ENCODE measurements around the gene EEFSEC.

Gene EEFSEC

DNA sequence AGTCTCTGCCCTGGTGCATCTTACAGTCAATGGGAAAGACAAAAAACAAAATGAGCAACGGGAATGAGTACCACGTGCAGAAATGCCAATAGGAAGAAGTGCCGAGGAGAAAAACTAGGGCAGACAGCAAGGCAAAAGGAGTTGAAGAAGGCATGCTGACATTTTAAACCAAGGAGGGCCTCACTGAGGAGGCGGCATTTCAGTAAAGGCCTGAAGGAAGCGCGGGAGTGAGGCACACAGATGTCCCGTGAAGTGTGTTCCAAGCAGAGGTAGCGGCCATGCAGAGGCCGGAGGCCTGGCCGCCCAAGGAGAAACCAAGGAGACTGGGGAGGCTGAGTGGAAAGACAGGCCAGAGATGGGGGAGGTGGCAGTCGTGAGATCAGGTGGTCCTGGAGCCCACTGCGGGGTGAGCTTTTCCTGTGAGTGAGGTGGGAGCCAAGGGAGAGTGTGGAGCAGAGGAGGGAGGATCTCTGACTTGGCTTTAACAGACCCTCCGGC lies 278.6 kb downstream of the EEFSEC start:
- 0 out of 2 replicates have a peak overlapping the region, but pooled peaks have one; percentile 73 for H3K9ac ChIP-seq (ENCODE audit: low read depth, low read length)

DNA sequence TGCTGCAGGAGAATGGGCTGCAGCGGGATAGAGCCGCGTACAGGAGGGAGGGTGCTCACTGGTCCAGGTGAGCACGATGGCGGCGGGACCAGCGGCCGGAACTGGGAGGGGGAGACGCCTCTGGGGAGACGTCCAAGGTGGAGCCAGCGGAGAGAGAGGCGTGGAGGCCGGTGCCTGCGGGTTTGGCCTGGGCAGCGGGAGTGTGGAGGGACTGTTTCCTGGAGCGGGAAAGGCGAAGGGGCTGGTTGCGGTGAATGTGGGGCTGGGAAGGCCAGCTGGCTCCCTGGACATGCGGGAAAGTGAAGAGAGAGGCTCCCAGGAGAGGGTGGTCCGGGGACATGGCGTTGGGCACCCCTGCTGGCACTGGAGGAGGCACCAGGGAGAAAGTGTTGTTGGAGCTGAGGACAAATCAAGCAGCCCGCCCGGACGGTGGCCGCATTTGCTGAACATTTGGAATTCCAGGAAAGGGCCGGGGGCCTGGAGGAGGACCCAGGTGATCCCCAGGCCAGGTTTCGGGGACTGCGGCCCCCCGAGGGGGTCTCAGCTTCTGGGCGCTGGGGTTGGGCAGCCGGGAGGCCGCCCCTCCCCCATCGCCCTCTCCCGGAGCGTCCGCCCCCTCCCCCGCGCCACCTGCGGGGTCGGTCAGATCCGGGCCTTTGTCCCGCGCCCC lies 279.2 kb downstream of the EEFSEC start:
- Histone ChIP-seq H3K9me3 (ENCODE audit: control insufficient read depth, insufficient read depth, low read length) (no peaks in the 10 kb centered on the region), H3K27me3 (ENCODE audit: control insufficient read depth, insufficient read depth, low read length) (peaks cover 84% of the 10 kb centered on the region), H3K4me1 (ENCODE audit: control insufficient read depth, insufficient read depth, low read length) (peaks cover 46% of the 10 kb centered on the region), H3K9ac (ENCODE audit: low read depth, low read length) (peak overlapping the region; percentile 73), H3K4me3 (ENCODE audit: low read depth, low read length) (peak overlapping the region; percentile 65), H3K27ac (ENCODE audit: low read depth, low read length) (no peak overlapping the region), H3K36me3 (ENCODE audit: control insufficient read depth, insufficient read depth, low read length) (no peaks in the 10 kb centered on the region)

More for the DNA sequence above, 278.6 kb downstream of the EEFSEC start:
- Histone ChIP-seq H3K4me3 (ENCODE audit: low read depth, low read length) (peak overlapping the region; percentile 65; the same call in 1 of the 2 replicates), H3K9me3 (ENCODE audit: control insufficient read depth, insufficient read depth, low read length) (no peaks in the 10 kb centered on the region), H3K4me1 (ENCODE audit: control insufficient read depth, insufficient read depth, low read length) (peaks cover 51% of the 10 kb centered on the region), H3K36me3 (ENCODE audit: control insufficient read depth, insufficient read depth, low read length) (no peaks in the 10 kb centered on the region), H3K27ac (ENCODE audit: low read depth, low read length) (no peak overlapping the region), H3K27me3 (ENCODE audit: control insufficient read depth, insufficient read depth, low read length) (peaks cover 90% of the 10 kb centered on the region)

- Histone ChIP-seq H3K9ac (ENCODE audit: low read depth, low read length) (no peak overlapping the region), H3K27ac (ENCODE audit: low read depth, low read length) (no peak overlapping the region), H3K36me3 (ENCODE audit: control insufficient read depth, insufficient read depth, low read length) (no peaks in the 10 kb centered on the region), H3K9me3 (ENCODE audit: control insufficient read depth, insufficient read depth, low read length) (no peaks in the 10 kb centered on the region), H3K4me1 (ENCODE audit: control insufficient read depth, insufficient read depth, low read length) (peaks cover 38% of the 10 kb centered on the region), H3K27me3 (ENCODE audit: control insufficient read depth, insufficient read depth, low read length) (peaks cover 76% of the 10 kb centered on the region), H3K4me3 (ENCODE audit: low read depth, low read length) (peak overlapping the region; percentile 65; the same call in 1 of the 2 replicates)
Measured at GRCh38 chr3:128432971-128433836, 279.9 kb downstream of the EEFSEC start.

DNA sequence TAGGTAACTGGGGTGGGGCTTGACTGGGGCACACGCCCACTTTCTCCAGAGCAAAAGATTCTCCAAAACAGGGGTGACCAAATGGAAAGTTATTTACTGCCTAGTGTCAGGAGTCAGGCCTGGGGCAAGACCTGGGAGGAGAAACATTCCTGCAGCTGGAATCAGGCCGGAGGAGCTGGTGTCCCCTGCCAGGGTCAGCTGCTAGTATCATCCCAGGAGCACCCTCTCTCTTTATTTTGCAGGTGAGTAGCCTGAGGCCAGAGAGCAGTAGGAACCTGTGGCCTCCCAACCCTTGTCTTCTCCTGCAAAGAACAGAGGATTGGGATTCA lies 280.5 kb downstream of the EEFSEC start:
- H3K9ac ChIP-seq (ENCODE audit: low read depth, low read length) = no peak overlapping the region
- no peak overlapping the region for H3K27ac ChIP-seq (ENCODE audit: low read depth, low read length)
- peaks cover 70% of the 10 kb centered on the region for H3K27me3 ChIP-seq (ENCODE audit: control insufficient read depth, insufficient read depth, low read length)
- H3K4me1 ChIP-seq (ENCODE audit: control insufficient read depth, insufficient read depth, low read length) = peaks cover 36% of the 10 kb centered on the region
- no peaks in the 10 kb centered on the region for H3K36me3 ChIP-seq (ENCODE audit: control insufficient read depth, insufficient read depth, low read length)
- H3K9me3 ChIP-seq (ENCODE audit: control insufficient read depth, insufficient read depth, low read length) = no peaks in the 10 kb centered on the region
- no peak overlapping the region for H3K4me3 ChIP-seq (ENCODE audit: low read depth, low read length)

DNA sequence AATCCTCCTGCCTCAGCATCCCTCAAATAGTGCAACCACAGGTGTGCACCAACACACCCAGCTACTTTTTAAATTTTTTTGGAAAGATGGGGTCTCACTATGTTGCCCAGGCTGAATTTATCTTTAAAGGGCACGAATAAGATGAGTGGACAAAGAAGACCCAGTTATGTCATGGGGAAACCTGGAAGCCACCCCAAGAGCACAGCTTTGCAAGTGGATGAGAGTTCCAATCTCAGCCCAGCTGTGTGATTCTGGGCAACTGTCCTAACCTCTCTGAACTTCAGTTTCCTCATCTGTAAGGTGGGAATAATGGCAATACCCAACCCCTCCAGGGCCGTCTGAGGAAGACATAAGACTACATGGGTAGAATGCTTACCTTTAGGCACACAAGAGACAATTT lies 281.2 kb downstream of the EEFSEC start:
- Histone ChIP-seq H3K27ac (ENCODE audit: low read depth, low read length) (no peak overlapping the region), H3K4me1 (ENCODE audit: control insufficient read depth, insufficient read depth, low read length) (peaks cover 32% of the 10 kb centered on the region), H3K4me3 (ENCODE audit: low read depth, low read length) (no peak overlapping the region), H3K9me3 (ENCODE audit: control insufficient read depth, insufficient read depth, low read length) (no peaks in the 10 kb centered on the region), H3K9ac (ENCODE audit: low read depth, low read length) (no peak overlapping the region), H3K36me3 (ENCODE audit: control insufficient read depth, insufficient read depth, low read length) (no peaks in the 10 kb centered on the region), H3K27me3 (ENCODE audit: control insufficient read depth, insufficient read depth, low read length) (peaks cover 70% of the 10 kb centered on the region)

GRCh38 chr3:128435058-128435457 lies 281.8 kb downstream of the EEFSEC start:
- H3K27me3 ChIP-seq (ENCODE audit: control insufficient read depth, insufficient read depth, low read length) = peaks cover 70% of the 10 kb centered on the region
- H3K9me3 ChIP-seq (ENCODE audit: control insufficient read depth, insufficient read depth, low read length) = no peaks in the 10 kb centered on the region
- H3K4me3 ChIP-seq (ENCODE audit: low read depth, low read length) = no peak overlapping the region
- no peak overlapping the region for H3K27ac ChIP-seq (ENCODE audit: low read depth, low read length)
- no peaks in the 10 kb centered on the region for H3K36me3 ChIP-seq (ENCODE audit: control insufficient read depth, insufficient read depth, low read length)
- peaks cover 32% of the 10 kb centered on the region for H3K4me1 ChIP-seq (ENCODE audit: control insufficient read depth, insufficient read depth, low read length)
- H3K9ac ChIP-seq (ENCODE audit: low read depth, low read length) = no peak overlapping the region

GRCh38 chr3:128435561-128435960 lies 282.3 kb downstream of the EEFSEC start:
- Histone ChIP-seq H3K9ac (ENCODE audit: low read depth, low read length) (no peak overlapping the region), H3K4me1 (ENCODE audit: control insufficient read depth, insufficient read depth, low read length) (peaks cover 28% of the 10 kb centered on the region), H3K9me3 (ENCODE audit: control insufficient read depth, insufficient read depth, low read length) (no peaks in the 10 kb centered on the region), H3K27ac (ENCODE audit: low read depth, low read length) (no peak overlapping the region), H3K4me3 (ENCODE audit: low read depth, low read length) (no peak overlapping the region), H3K27me3 (ENCODE audit: control insufficient read depth, insufficient read depth, low read length) (peaks cover 69% of the 10 kb centered on the region), H3K36me3 (ENCODE audit: control insufficient read depth, insufficient read depth, low read length) (no peaks in the 10 kb centered on the region)

GRCh38 chr3:128436214-128436613 lies 282.9 kb downstream of the EEFSEC start:
- Histone ChIP-seq H3K27me3 (ENCODE audit: control insufficient read depth, insufficient read depth, low read length) (peaks cover 62% of the 10 kb centered on the region), H3K27ac (ENCODE audit: low read depth, low read length) (no peak overlapping the region), H3K9ac (ENCODE audit: low read depth, low read length) (no peak overlapping the region), H3K9me3 (ENCODE audit: control insufficient read depth, insufficient read depth, low read length) (no peaks in the 10 kb centered on the region), H3K4me1 (ENCODE audit: control insufficient read depth, insufficient read depth, low read length) (peaks cover 28% of the 10 kb centered on the region), H3K4me3 (ENCODE audit: low read depth, low read length) (no peak overlapping the region), H3K36me3 (ENCODE audit: control insufficient read depth, insufficient read depth, low read length) (no peaks in the 10 kb centered on the region)

DNA sequence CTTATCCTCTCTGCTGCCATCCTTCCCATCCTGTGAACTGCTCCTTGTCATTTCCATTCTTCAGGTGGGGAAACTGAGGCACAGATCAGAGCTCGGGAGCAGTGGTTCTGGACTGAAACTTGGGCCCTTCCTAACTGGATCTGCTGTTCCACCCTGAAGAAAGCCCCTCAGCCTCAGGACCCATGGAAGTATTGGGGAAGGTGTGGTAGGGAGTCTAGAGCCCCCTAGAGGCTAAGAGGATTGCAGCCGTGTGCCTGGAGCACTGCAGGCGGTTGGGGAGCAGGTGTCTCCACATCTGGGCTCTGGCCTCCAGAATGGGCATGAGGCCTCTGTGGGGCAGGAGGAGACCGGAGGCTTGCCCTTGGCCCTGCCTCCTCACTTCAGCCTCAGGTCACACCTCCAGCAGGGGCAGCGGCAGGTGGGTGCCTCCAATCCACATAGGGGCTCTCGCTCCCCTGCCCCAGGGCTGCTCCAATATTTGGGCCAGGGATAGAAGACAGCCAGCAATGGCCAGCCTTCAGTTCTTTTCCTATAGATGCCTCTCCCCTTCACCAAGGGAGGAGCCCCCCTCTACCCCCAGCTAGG lies 285.3 kb downstream of the EEFSEC start:
- Histone ChIP-seq H3K9me3 (ENCODE audit: control insufficient read depth, insufficient read depth, low read length) (no peaks in the 10 kb centered on the region), H3K27ac (ENCODE audit: low read depth, low read length) (no peak overlapping the region), H3K4me1 (ENCODE audit: control insufficient read depth, insufficient read depth, low read length) (peaks cover 11% of the 10 kb centered on the region; the same call in 1 of the 2 replicates), H3K36me3 (ENCODE audit: control insufficient read depth, insufficient read depth, low read length) (no peaks in the 10 kb centered on the region), H3K27me3 (ENCODE audit: control insufficient read depth, insufficient read depth, low read length) (peaks cover 46% of the 10 kb centered on the region), H3K9ac (ENCODE audit: low read depth, low read length) (no peak overlapping the region), H3K4me3 (ENCODE audit: low read depth, low read length) (no peak overlapping the region)

DNA sequence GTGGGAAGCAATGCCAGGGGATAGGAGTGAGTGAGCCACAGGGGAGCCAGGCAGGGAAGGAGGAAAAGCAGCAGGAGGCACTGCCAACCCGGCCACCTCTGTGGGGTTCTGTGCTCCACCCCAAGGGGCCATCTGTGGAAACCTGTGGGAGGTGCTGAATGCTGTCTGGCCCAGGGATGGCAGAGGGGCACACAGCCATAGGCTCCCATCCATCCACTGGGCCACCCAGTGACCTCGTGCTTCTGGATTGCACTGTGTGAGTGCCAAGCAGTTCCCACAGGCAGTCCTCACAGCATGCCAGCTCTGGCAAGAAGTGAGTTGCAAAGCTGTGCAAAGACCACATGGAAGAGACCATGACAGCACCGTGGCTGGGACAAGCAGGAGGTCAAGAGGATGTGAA lies 285.9 kb downstream of the EEFSEC start:
- Histone ChIP-seq H3K27me3 (ENCODE audit: control insufficient read depth, insufficient read depth, low read length) (peaks cover 46% of the 10 kb centered on the region), H3K36me3 (ENCODE audit: control insufficient read depth, insufficient read depth, low read length) (no peaks in the 10 kb centered on the region), H3K4me1 (ENCODE audit: control insufficient read depth, insufficient read depth, low read length) (peaks cover 5% of the 10 kb centered on the region; the same call in 1 of the 2 replicates), H3K9me3 (ENCODE audit: control insufficient read depth, insufficient read depth, low read length) (no peaks in the 10 kb centered on the region), H3K4me3 (ENCODE audit: low read depth, low read length) (no peak overlapping the region), H3K27ac (ENCODE audit: low read depth, low read length) (no peak overlapping the region), H3K9ac (ENCODE audit: low read depth, low read length) (no peak overlapping the region)

DNA sequence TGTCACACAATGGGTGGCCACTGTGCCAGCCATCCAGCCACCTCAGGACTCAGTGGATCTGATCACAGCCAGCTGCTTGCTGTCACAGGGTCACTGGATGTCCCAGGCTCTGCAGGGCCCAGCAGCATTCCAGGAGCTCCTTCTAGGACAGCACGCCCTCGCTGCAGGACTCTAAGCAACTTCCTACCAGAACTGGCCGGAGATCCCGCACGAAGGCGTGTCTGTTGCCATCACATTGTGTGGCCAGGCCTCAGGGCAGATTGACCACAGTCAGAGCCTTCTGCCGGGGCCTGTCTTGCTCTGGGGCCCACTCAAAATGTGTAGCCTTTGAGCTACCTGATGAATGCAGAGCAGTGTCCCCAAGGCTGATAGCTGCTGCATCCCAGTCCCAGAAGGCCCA lies 288.8 kb downstream of the EEFSEC start:
- Histone ChIP-seq H3K4me1 (ENCODE audit: control insufficient read depth, insufficient read depth, low read length) (no peaks in the 10 kb centered on the region), H3K4me3 (ENCODE audit: low read depth, low read length) (no peak overlapping the region), H3K36me3 (ENCODE audit: control insufficient read depth, insufficient read depth, low read length) (no peaks in the 10 kb centered on the region), H3K9me3 (ENCODE audit: control insufficient read depth, insufficient read depth, low read length) (no peaks in the 10 kb centered on the region), H3K27me3 (ENCODE audit: control insufficient read depth, insufficient read depth, low read length) (peaks cover 32% of the 10 kb centered on the region), H3K27ac (ENCODE audit: low read depth, low read length) (no peak overlapping the region), H3K9ac (ENCODE audit: low read depth, low read length) (no peak overlapping the region)

All from HUES48 (cell line).